IMR-90 (cell line): ENCODE measurements around the gene STRADA.

ENCODE experiments used
- CHD1 ChIP-seq: IDR thresholded peaks from 2 replicates; pipeline ENCODE4 v1.6.1; 2012; ENCODE audit warnings: low read depth, low read length, improper control_type of control experiment
- FOS ChIP-seq: fragments of 150-350 bp; IDR thresholded peaks from 2 replicates; pipeline ENCODE4 v1.6.1; 2016; ENCODE audit warnings: low read depth, low read length
- MXI1 ChIP-seq: IDR thresholded peaks from 2 replicates; pipeline ENCODE4 v1.6.1; 2012; ENCODE audit warnings: low read depth, mild to moderate bottlenecking, low read length, moderate library complexity, borderline replicate concordance
- NFE2L2 ChIP-seq: fragments of 150-350 bp; IDR thresholded peaks from 2 replicates; pipeline ENCODE4 v1.6.1; 2016; ENCODE audit warnings: low read depth, mild to moderate bottlenecking, low read length
- POLR2A ChIP-seq: IDR thresholded peaks from 2 replicates; pipeline ENCODE4 v1.6.1; 2012; ENCODE audit warnings: mild to moderate bottlenecking, low read depth, low read length
- RAD21 ChIP-seq: IDR thresholded peaks from 2 replicates; pipeline ENCODE4 v1.6.1; 2012; ENCODE audit warnings: low read length, improper control_type of control experiment
- TF ChIP-seq, protein P1 (sequence below): conservative IDR thresholded peaks from 2 replicates; pipeline ENCODE4 v1.5.1; 2012; ENCODE audit warnings: mild to moderate bottlenecking, low read depth, low read length, improper control_type of control experiment

DNA sequence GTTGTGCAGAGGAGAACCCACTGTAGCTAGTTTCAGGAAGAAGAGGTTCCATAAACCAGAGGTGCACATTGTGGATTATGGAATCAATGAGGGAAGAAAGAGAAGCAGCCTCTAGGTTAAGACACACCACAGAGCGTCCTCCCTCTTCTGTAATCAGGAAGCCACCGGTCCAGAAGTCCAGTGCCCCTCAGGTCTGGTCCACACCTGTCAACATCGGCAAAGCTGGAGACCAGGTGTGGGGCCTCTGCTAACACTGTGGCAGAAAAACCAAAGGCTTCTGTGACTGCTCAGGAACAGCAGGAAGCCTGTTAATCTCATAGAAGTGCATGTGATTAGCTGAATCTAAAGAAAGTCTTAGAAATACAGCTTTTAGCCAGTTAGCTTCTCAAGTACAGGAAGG lies 65.0 kb downstream of the STRADA start:
- TF ChIP-seq, protein P1, sequence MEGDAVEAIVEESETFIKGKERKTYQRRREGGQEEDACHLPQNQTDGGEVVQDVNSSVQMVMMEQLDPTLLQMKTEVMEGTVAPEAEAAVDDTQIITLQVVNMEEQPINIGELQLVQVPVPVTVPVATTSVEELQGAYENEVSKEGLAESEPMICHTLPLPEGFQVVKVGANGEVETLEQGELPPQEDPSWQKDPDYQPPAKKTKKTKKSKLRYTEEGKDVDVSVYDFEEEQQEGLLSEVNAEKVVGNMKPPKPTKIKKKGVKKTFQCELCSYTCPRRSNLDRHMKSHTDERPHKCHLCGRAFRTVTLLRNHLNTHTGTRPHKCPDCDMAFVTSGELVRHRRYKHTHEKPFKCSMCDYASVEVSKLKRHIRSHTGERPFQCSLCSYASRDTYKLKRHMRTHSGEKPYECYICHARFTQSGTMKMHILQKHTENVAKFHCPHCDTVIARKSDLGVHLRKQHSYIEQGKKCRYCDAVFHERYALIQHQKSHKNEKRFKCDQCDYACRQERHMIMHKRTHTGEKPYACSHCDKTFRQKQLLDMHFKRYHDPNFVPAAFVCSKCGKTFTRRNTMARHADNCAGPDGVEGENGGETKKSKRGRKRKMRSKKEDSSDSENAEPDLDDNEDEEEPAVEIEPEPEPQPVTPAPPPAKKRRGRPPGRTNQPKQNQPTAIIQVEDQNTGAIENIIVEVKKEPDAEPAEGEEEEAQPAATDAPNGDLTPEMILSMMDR: no peak
- TF ChIP-seq POLR2A (no peak), MXI1 (no peak), FOS (no peak), NFE2L2 (no peak), RAD21 (no peak), CHD1 (no peak)
